ENCODE results near the gene FANK1.

DNA sequence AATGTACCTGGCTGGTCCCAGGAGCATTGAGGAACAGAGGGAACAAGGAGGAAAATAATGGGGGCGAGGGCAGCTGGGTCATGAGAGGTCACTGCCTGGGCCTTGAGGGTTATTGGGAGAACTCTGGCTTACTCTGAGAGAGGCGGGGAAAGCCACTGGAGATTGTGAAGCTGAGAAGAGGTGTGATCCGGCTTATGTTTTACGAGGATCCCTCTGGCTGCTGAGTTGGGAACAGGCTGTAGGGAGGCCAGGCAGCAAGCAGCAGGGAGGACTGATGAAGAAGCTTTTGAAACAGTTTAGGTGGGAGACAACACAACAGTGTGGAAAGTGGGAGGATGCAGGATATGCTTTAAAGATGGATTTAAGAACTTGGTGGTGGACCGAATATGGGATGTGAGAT lies 87.3 kb downstream of the FANK1 start:
- TF ChIP-seq SPI1 (IDR thresholded peaks at IDR 0.05; ENCODE audit: borderline replicate concordance, low read depth) (no peak), POLR2AphosphoS5 (IDR thresholded peaks at IDR 0.05; ENCODE audit: low read depth) (no peak), GABPA (IDR thresholded peaks at IDR 0.05; ENCODE audit: low read depth) (no peak)
- TF ChIP-seq, protein P1, sequence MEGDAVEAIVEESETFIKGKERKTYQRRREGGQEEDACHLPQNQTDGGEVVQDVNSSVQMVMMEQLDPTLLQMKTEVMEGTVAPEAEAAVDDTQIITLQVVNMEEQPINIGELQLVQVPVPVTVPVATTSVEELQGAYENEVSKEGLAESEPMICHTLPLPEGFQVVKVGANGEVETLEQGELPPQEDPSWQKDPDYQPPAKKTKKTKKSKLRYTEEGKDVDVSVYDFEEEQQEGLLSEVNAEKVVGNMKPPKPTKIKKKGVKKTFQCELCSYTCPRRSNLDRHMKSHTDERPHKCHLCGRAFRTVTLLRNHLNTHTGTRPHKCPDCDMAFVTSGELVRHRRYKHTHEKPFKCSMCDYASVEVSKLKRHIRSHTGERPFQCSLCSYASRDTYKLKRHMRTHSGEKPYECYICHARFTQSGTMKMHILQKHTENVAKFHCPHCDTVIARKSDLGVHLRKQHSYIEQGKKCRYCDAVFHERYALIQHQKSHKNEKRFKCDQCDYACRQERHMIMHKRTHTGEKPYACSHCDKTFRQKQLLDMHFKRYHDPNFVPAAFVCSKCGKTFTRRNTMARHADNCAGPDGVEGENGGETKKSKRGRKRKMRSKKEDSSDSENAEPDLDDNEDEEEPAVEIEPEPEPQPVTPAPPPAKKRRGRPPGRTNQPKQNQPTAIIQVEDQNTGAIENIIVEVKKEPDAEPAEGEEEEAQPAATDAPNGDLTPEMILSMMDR (IDR thresholded peaks at IDR 0.05; ENCODE audit: insufficient read depth, low read length) = no peak
- TF ChIP-seq, protein P2, sequence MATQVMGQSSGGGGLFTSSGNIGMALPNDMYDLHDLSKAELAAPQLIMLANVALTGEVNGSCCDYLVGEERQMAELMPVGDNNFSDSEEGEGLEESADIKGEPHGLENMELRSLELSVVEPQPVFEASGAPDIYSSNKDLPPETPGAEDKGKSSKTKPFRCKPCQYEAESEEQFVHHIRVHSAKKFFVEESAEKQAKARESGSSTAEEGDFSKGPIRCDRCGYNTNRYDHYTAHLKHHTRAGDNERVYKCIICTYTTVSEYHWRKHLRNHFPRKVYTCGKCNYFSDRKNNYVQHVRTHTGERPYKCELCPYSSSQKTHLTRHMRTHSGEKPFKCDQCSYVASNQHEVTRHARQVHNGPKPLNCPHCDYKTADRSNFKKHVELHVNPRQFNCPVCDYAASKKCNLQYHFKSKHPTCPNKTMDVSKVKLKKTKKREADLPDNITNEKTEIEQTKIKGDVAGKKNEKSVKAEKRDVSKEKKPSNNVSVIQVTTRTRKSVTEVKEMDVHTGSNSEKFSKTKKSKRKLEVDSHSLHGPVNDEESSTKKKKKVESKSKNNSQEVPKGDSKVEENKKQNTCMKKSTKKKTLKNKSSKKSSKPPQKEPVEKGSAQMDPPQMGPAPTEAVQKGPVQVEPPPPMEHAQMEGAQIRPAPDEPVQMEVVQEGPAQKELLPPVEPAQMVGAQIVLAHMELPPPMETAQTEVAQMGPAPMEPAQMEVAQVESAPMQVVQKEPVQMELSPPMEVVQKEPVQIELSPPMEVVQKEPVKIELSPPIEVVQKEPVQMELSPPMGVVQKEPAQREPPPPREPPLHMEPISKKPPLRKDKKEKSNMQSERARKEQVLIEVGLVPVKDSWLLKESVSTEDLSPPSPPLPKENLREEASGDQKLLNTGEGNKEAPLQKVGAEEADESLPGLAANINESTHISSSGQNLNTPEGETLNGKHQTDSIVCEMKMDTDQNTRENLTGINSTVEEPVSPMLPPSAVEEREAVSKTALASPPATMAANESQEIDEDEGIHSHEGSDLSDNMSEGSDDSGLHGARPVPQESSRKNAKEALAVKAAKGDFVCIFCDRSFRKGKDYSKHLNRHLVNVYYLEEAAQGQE (IDR thresholded peaks at IDR 0.05; ENCODE audit: insufficient replicate concordance, low read depth) = no peak

Data from HL-60 (cell line).